GM23338 (cell line): Measurements from ENCODE around the gene FOXL1. TPM values are rescaled to one million over a fixed set of nuclear protein-coding genes. Genes with fewer than 3 reads are reported as not detected.
A peak's percentile ranks its signal among the peaks of the same experiment; 100 is the strongest.

ENCODE experiments used
- ATAC-seq: fragments of 200-7000 bp; cut with Tn5 transposase; 3 replicates; pipeline ENCODE4 v1.9.1; 2020
- DNase-seq: peaks from one replicate; pipeline ENCODE4 v3.0.0-alpha.2; 2015; ENCODE audit warnings: low spot score
- H2AFZ ChIP-seq: fragments of 200-600 bp; sonication (generic); 2 replicates; pipeline ENCODE4 v1.8.0; 2016; ENCODE audit warnings: antibody characterized with exemption, mild to moderate bottlenecking, moderate library complexity
- H3F3A ChIP-seq: fragments of 200-600 bp; sonication (generic); replicated peaks from 2 replicates; pipeline ENCODE4 v1.8.0; 2017; ENCODE audit warnings: antibody characterized with exemption, mixed run types, low read depth
- H3K27ac ChIP-seq: fragments of 200-600 bp; sonication (generic); 2 replicates; pipeline ENCODE4 v1.6.1; 2016; ENCODE audit warnings: low read depth
- H3K27me3 ChIP-seq: fragments of 200-600 bp; sonication (generic); 2 replicates; pipeline ENCODE4 v1.8.0; 2016; ENCODE audit warnings: mild to moderate bottlenecking, mixed run types, moderate library complexity; ENCODE audit not compliant: insufficient read depth
- H3K36me3 ChIP-seq: fragments of 200-600 bp; sonication (generic); 2 replicates; pipeline ENCODE4 v1.8.0; 2016; ENCODE audit warnings: mild to moderate bottlenecking; ENCODE audit not compliant: insufficient read depth
- H3K4me1 ChIP-seq: fragments of 200-600 bp; sonication (generic); 2 replicates; pipeline ENCODE4 v1.8.0; 2016; ENCODE audit warnings: mild to moderate bottlenecking, moderate library complexity; ENCODE audit not compliant: insufficient read depth
- H3K4me2 ChIP-seq: fragments of 200-600 bp; sonication (generic); 2 replicates; pipeline ENCODE4 v1.7.1; 2017; ENCODE audit warnings: mixed run types
- H3K4me3 ChIP-seq: fragments of 200-600 bp; sonication (generic); 2 replicates; pipeline ENCODE4 v1.6.1; 2016; ENCODE audit warnings: mixed run types
- H3K79me2 ChIP-seq: fragments of 200-600 bp; sonication (generic); replicated peaks from 2 replicates; pipeline ENCODE4 v1.8.0; 2017; ENCODE audit warnings: mild to moderate bottlenecking; ENCODE audit not compliant: insufficient read depth
- H3K9me2 ChIP-seq: fragments of 200-600 bp; sonication (generic); 2 replicates; pipeline ENCODE4 v1.8.0; 2017; ENCODE audit not compliant: insufficient read depth
- H4K20me1 ChIP-seq: fragments of 200-600 bp; sonication (generic); replicated peaks from 2 replicates; pipeline ENCODE4 v1.8.0; 2017; ENCODE audit warnings: mild to moderate bottlenecking; ENCODE audit not compliant: insufficient read depth
- H3K27ac Mint-ChIP-seq: 2 replicates; pipeline ENCODE4 v1.8.0; 2020; ENCODE audit warnings: inconsistent platforms, mild to moderate bottlenecking, moderate library complexity, mixed read lengths
- H3K27me3 Mint-ChIP-seq: 3 replicates; pipeline ENCODE4 v1.8.0; 2022; ENCODE audit warnings: low read depth, mild to moderate bottlenecking, moderate library complexity, mixed read lengths, inconsistent platforms; ENCODE audit not compliant: insufficient read depth, poor library complexity
- H3K36me3 Mint-ChIP-seq: 3 replicates; pipeline ENCODE4 v1.8.0; 2021; ENCODE audit warnings: low read depth, mild to moderate bottlenecking, inconsistent platforms, moderate library complexity, mixed read lengths
- H3K4me1 Mint-ChIP-seq: 3 replicates; pipeline ENCODE4 v1.8.0; 2020; ENCODE audit warnings: mild to moderate bottlenecking, inconsistent platforms, mixed read lengths
- H3K4me3 Mint-ChIP-seq: 3 replicates; pipeline ENCODE4 v1.8.0; 2021; ENCODE audit warnings: moderate library complexity, mild to moderate bottlenecking, inconsistent platforms, mixed read lengths
- H3K9me3 Mint-ChIP-seq: 3 replicates; pipeline ENCODE4 v1.8.0; 2020; ENCODE audit warnings: moderate library complexity, mild to moderate bottlenecking, inconsistent platforms, mixed read lengths
- EZH2 ChIP-seq: fragments of 200-600 bp; sonication (generic); IDR thresholded peaks from one replicate; pipeline ENCODE4 v1.8.0; 2017; ENCODE audit warnings: antibody characterized with exemption, mild to moderate bottlenecking, low read depth; ENCODE audit not compliant: unreplicated experiment
- EZH2phosphoT487 ChIP-seq: fragments of 200-600 bp; sonication (generic); IDR thresholded peaks from one replicate; pipeline ENCODE4 v1.8.1; 2018; ENCODE audit warnings: antibody characterized with exemption; ENCODE audit not compliant: unreplicated experiment
- JUNB ChIP-seq: IDR thresholded peaks from one replicate; pipeline ENCODE4 v1.6.1; 2016; ENCODE audit warnings: antibody characterized with exemption; ENCODE audit not compliant: unreplicated experiment
- NANOG ChIP-seq: IDR thresholded peaks from 2 replicates; pipeline ENCODE4 v1.6.1; 2016; ENCODE audit warnings: antibody characterized with exemption, borderline replicate concordance
- POLR2AphosphoS5 ChIP-seq: IDR thresholded peaks from 2 replicates; pipeline ENCODE4 v1.6.1; 2016; ENCODE audit warnings: antibody characterized with exemption, low read depth
- STAT1 ChIP-seq: IDR thresholded peaks from one replicate; pipeline ENCODE4 v1.6.1; 2016; ENCODE audit warnings: antibody characterized with exemption; ENCODE audit not compliant: unreplicated experiment
- ZNF114 ChIP-seq: fragments of 250-450 bp; sonication (Bioruptor Pico); IDR thresholded peaks from 2 replicates; pipeline ENCODE4 v1.5.0; 2020; ENCODE audit warnings: mild to moderate bottlenecking, moderate library complexity
- ZNF331 ChIP-seq: fragments of 250-450 bp; sonication (Bioruptor Pico); IDR thresholded peaks from 2 replicates; pipeline ENCODE4 v1.5.0; 2020; ENCODE audit warnings: low read depth, mild to moderate bottlenecking, moderate library complexity
- polyA plus RNA-seq: library from polyadenylated mRNA; unstranded; fragments of >200 nt; fragmentation: Nextera tagmentation; extraction: Ambion mirVana; gene quantifications from 2 replicates; pipeline ENCODE4 v1.2.1, GENCODE V29; 2016
- total RNA-seq: library from RNA; depleted of rRNA; stranded (reverse); fragments of >200 nt; shearing (Covaris generic); gene quantifications from 2 replicates; pipeline ENCODE4 v1.2.3, GENCODE V29; 2014
- TF ChIP-seq, protein P1 (sequence below): IDR thresholded peaks from 2 replicates; pipeline ENCODE4 v1.6.1; 2016; ENCODE audit warnings: antibody characterized with exemption
- TF ChIP-seq, protein P2 (sequence below): IDR thresholded peaks from one replicate; pipeline ENCODE4 v1.6.1; 2018; ENCODE audit warnings: antibody characterized with exemption; ENCODE audit not compliant: unreplicated experiment

FOXL1 gene
- total and polyA plus RNA-seq, 2 experiments from 2014 or later: 0.31 TPM; not detected in 1

DNA sequence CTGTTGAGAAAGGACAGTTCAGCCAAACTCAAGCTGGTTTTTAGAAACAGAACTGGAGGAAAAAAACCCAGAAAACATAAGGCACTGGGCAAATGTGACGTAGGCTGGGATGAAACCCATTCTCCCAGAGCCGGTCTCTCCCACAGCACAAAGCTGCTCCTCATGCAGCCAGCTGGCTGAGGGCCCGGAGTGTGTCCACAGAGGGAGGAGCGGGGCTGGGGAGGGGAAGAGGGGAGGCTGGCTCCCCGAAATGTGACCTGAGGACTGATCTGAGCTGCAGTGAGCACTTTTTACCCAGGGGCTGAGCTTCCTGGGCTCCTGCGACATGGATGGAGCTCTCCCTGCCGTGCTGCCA, 47.2 kb upstream of the FOXL1 start:
- ATAC-seq: no peak; the same call in 2 of the 3 replicates
- TF ChIP-seq EZH2 (no peak), POLR2AphosphoS5 (no peak), STAT1 (no peak), EZH2phosphoT487 (no peak), ZNF331 (CRISPR knock-in tag) (no peak), NANOG (no peak), ZNF114 (CRISPR knock-in tag) (no peak), JUNB (no peak)
- TF ChIP-seq, protein P1, sequence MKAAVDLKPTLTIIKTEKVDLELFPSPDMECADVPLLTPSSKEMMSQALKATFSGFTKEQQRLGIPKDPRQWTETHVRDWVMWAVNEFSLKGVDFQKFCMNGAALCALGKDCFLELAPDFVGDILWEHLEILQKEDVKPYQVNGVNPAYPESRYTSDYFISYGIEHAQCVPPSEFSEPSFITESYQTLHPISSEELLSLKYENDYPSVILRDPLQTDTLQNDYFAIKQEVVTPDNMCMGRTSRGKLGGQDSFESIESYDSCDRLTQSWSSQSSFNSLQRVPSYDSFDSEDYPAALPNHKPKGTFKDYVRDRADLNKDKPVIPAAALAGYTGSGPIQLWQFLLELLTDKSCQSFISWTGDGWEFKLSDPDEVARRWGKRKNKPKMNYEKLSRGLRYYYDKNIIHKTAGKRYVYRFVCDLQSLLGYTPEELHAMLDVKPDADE: no peak
- TF ChIP-seq, protein P2, sequence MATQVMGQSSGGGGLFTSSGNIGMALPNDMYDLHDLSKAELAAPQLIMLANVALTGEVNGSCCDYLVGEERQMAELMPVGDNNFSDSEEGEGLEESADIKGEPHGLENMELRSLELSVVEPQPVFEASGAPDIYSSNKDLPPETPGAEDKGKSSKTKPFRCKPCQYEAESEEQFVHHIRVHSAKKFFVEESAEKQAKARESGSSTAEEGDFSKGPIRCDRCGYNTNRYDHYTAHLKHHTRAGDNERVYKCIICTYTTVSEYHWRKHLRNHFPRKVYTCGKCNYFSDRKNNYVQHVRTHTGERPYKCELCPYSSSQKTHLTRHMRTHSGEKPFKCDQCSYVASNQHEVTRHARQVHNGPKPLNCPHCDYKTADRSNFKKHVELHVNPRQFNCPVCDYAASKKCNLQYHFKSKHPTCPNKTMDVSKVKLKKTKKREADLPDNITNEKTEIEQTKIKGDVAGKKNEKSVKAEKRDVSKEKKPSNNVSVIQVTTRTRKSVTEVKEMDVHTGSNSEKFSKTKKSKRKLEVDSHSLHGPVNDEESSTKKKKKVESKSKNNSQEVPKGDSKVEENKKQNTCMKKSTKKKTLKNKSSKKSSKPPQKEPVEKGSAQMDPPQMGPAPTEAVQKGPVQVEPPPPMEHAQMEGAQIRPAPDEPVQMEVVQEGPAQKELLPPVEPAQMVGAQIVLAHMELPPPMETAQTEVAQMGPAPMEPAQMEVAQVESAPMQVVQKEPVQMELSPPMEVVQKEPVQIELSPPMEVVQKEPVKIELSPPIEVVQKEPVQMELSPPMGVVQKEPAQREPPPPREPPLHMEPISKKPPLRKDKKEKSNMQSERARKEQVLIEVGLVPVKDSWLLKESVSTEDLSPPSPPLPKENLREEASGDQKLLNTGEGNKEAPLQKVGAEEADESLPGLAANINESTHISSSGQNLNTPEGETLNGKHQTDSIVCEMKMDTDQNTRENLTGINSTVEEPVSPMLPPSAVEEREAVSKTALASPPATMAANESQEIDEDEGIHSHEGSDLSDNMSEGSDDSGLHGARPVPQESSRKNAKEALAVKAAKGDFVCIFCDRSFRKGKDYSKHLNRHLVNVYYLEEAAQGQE: no peak
- H3K27ac ChIP-seq: 0 out of 2 replicates have a peak overlapping the region, but pooled peaks have one; percentile 42
- H3F3A ChIP-seq: no peaks in the 10 kb centered on the region
- 0 out of 2 replicates have a peak, but pooled peaks cover 3% of the 10 kb centered on the region for H3K4me1 ChIP-seq
- H3K36me3 ChIP-seq: no peaks in the 10 kb centered on the region
- no peaks in the 10 kb centered on the region for H3K79me2 ChIP-seq
- no peaks in the 10 kb centered on the region for H4K20me1 ChIP-seq
- no peak overlapping the region for H3K27ac Mint-ChIP-seq
- H3K4me2 ChIP-seq: no peak overlapping the region
- H3K27me3 Mint-ChIP-seq: peaks cover 13% of the 10 kb centered on the region
- no peaks in the 10 kb centered on the region for H3K4me1 Mint-ChIP-seq
- H3K4me3 Mint-ChIP-seq: no peak overlapping the region
- peaks cover 20% of the 10 kb centered on the region; the same call in 2 of the 3 replicates for H3K9me3 Mint-ChIP-seq
- H3K27me3 ChIP-seq: no peaks in the 10 kb centered on the region
- peaks cover 11% of the 10 kb centered on the region; the same call in 1 of the 3 replicates for H3K36me3 Mint-ChIP-seq
- DNase-seq: no peak
- no peak overlapping the region for H2AFZ ChIP-seq
- no peaks in the 10 kb centered on the region for H3K9me2 ChIP-seq
- H3K4me3 ChIP-seq: no peak overlapping the region

DNA sequence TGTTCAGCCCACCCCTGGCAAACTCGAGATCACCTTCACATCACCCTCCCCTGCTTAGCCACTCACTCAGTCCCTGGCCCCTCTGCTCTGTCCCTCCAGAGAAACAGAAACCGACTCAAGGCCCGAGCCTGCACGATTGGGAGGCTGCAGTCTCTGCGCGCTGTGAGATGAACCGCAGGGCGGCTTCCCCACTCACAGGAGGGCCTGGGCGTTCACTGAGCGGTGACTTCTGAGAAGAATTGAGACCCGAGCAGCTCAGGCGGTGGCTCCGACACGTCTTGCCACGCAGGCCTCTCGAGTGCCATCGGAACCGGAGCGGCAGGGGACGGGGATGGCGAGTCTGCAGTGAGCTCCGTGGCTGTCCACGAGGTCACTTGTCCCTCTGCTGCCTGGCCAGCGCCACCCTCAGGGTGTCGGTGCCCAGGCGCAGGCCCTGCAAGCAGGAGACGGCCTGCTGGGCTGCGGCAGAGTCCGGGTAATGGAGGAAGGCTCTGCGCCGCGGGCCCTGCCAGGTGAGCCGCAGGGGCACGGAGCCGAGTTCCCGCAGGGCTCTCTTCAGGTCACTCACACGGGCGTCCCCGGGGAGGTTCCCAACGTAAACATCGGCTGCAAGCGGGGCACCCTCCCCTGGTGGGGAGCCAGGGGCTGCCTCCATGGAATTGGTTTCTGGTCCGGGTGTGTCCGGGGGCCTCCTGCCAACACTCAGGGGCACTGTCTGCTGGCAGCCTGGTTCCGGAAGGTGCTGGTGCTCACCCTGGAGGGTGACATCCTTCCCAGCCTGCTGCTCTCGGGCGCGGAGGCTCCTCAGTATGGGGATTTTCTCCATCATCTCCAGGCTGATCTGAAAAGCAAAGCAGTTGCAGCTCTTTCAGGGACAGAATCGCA, 46.5 kb upstream of the FOXL1 start:
- Mint-ChIP-seq H3K9me3 (peaks cover 13% of the 10 kb centered on the region; the same call in 2 of the 3 replicates), H3K4me3 (no peak overlapping the region), H3K36me3 (peaks cover 11% of the 10 kb centered on the region; the same call in 1 of the 3 replicates), H3K27me3 (peaks cover 13% of the 10 kb centered on the region), H3K4me1 (no peaks in the 10 kb centered on the region), H3K27ac (no peak overlapping the region)
- ATAC-seq (no peak), DNase-seq (no peak)
- H3K27me3 ChIP-seq: no peaks in the 10 kb centered on the region
- H3K4me2 ChIP-seq: no peak overlapping the region
- no peak overlapping the region for H3K4me3 ChIP-seq
- no peaks in the 10 kb centered on the region for H3K79me2 ChIP-seq
- no peaks in the 10 kb centered on the region for H4K20me1 ChIP-seq
- H3K27ac ChIP-seq: no peak overlapping the region
- no peaks in the 10 kb centered on the region for H3K9me2 ChIP-seq
- H3K4me1 ChIP-seq: 0 out of 2 replicates have a peak, but pooled peaks cover 3% of the 10 kb centered on the region
- H3K36me3 ChIP-seq: no peaks in the 10 kb centered on the region
- no peaks in the 10 kb centered on the region for H3F3A ChIP-seq
- no peak overlapping the region for H2AFZ ChIP-seq
- TF ChIP-seq, protein P1: no peak
- no peak for TF ChIP-seq NANOG
- no peak for TF ChIP-seq POLR2AphosphoS5
